ENCODE results near the gene RANBP17. TPM values are rescaled to one million over a fixed set of nuclear protein-coding genes. Genes with fewer than 3 reads are reported as not detected.

The RANBP17 gene
- total RNA-seq, 4 donors from 2014 or later: 0.55 to 3.0 (median 1.5) TPM

DNA sequence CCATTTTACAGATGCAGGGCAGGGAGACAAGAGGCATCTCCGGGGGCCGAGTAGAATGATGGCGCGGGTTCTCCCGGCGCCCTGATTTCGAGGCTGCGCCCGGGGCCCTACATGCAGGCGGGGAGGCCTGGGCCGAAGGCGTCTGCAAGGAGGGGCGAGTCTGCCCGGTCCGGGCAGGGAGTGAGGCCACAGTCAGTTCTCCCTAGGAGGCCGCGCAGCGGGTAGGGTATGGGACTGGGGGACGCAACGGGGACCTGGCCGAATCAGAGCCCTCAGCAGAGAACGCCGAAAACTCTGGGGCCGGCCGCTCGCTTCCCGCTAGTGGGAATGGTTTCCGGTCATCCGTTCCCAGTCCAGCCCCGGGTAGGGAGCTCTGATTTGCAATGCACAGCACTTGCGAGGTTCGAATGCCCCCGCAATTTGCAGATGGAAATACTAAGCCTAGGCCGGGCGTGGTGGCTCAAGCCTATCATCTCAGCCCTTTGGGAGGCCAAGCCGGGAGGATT is 453.6 kb downstream of the RANBP17 start:
- Histone ChIP-seq H3K27ac (no peak overlapping the region), H3K4me3 (peak overlapping the region; percentile 22), H3K27me3 (peaks cover 98% of the 10 kb centered on the region), H3K9me3 (no peaks in the 10 kb centered on the region), H3K4me1 (peaks cover 62% of the 10 kb centered on the region), H3K36me3 (no peaks in the 10 kb centered on the region)
- TF ChIP-seq POLR2A (IDR thresholded peaks at IDR 0.05) (no peak), POLR2AphosphoS5 (IDR thresholded peaks at IDR 0.05) (no peak), EP300 (IDR thresholded peaks at IDR 0.05) (no peak)
- TF ChIP-seq, protein P1, sequence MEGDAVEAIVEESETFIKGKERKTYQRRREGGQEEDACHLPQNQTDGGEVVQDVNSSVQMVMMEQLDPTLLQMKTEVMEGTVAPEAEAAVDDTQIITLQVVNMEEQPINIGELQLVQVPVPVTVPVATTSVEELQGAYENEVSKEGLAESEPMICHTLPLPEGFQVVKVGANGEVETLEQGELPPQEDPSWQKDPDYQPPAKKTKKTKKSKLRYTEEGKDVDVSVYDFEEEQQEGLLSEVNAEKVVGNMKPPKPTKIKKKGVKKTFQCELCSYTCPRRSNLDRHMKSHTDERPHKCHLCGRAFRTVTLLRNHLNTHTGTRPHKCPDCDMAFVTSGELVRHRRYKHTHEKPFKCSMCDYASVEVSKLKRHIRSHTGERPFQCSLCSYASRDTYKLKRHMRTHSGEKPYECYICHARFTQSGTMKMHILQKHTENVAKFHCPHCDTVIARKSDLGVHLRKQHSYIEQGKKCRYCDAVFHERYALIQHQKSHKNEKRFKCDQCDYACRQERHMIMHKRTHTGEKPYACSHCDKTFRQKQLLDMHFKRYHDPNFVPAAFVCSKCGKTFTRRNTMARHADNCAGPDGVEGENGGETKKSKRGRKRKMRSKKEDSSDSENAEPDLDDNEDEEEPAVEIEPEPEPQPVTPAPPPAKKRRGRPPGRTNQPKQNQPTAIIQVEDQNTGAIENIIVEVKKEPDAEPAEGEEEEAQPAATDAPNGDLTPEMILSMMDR (IDR thresholded peaks at IDR 0.05): no peak
- 12% methylated on average over 20 of the region's 36 CpGs for WGBS
- peak in 1 of 2 donors; percentile 73 for DNase-seq (ENCODE audit: low spot score in 2 of 2)

GRCh38 chr5:171315925-171316257 is 454.1 kb downstream of the RANBP17 start:
- H3K27ac ChIP-seq: no peak overlapping the region
- peaks cover 98% of the 10 kb centered on the region for H3K27me3 ChIP-seq
- peaks cover 58% of the 10 kb centered on the region for H3K4me1 ChIP-seq
- H3K9me3 ChIP-seq: no peaks in the 10 kb centered on the region
- 12% methylated on average over 20 of the region's 20 CpGs for WGBS
- no peak for DNase-seq (ENCODE audit: low spot score in 2 of 2)
- peak overlapping the region; percentile 12 for H3K4me3 ChIP-seq
- TF ChIP-seq POLR2A (IDR thresholded peaks at IDR 0.05) (no peak), EP300 (IDR thresholded peaks at IDR 0.05) (no peak), POLR2AphosphoS5 (IDR thresholded peaks at IDR 0.05) (no peak)
- TF ChIP-seq, protein P1 (IDR thresholded peaks at IDR 0.05): no peak
- no peaks in the 10 kb centered on the region for H3K36me3 ChIP-seq

DNA sequence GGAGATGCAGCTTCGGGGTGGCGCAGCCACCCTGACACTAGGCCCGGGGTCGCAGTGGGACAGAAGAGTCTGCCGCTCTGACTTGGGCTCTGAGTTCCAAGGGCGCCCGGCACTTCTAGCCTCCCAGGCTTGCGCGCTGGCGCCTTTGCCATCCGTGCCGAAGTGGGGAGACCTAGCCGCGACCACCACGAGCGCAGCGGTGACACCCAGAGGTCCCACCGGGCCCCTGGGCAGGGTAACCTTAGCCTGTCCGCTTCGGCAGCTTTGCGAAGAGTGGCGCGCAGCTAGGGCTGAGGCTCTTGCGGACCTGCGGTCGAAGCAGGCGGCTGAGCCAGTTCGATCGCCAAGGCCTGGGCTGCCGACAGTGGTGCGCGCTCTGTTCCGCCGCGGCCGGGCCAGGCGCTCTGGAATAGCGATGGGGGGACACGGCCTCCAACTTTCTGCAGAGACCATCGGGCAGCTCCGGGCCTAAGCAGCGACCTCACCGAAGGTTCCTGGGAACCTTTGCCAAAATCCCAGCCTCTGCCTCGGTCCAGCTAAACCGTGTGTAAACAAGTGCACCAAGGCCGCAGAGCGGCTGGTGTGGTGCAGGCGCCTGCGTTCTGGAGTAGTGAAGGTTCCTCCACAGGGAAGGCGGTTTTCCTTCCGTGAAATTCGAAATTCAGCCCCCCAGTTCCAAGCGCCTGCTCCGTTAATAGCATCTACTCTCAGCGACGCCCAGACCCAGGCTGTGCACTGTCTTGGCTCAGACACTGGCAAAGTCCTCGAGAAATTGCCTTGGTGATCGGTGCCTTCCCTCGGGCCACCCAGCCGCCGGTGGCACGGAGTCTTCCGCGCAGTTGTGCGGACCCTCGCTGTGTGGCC is 454.7 kb downstream of the RANBP17 start:
- peaks cover 98% of the 10 kb centered on the region for H3K27me3 ChIP-seq
- TF ChIP-seq, protein P1 (IDR thresholded peaks at IDR 0.05): no peak
- TF ChIP-seq POLR2AphosphoS5 (IDR thresholded peaks at IDR 0.05) (no peak), EP300 (IDR thresholded peaks at IDR 0.05) (no peak), POLR2A (IDR thresholded peaks at IDR 0.05) (no peak)
- peak overlapping the region; percentile 12 for H3K4me3 ChIP-seq
- H3K9me3 ChIP-seq: no peaks in the 10 kb centered on the region
- H3K36me3 ChIP-seq: no peaks in the 10 kb centered on the region
- H3K4me1 ChIP-seq: peaks cover 52% of the 10 kb centered on the region
- H3K27ac ChIP-seq: no peak overlapping the region
- peak in 1 of 2 donors; percentile 72 for DNase-seq (ENCODE audit: low spot score in 2 of 2)
- WGBS: 8% methylated on average over 26 of the region's 66 CpGs

- Histone ChIP-seq H3K27me3 (peaks cover 97% of the 10 kb centered on the region), H3K9me3 (no peaks in the 10 kb centered on the region), H3K27ac (no peak overlapping the region), H3K4me3 (no peak overlapping the region), H3K36me3 (no peaks in the 10 kb centered on the region), H3K4me1 (peaks cover 44% of the 10 kb centered on the region)
- 12% methylated on average over 11 of the region's 11 CpGs for WGBS
- DNase-seq (ENCODE audit: low spot score in 2 of 2): no peak
- TF ChIP-seq EP300 (IDR thresholded peaks at IDR 0.05) (no peak), POLR2A (IDR thresholded peaks at IDR 0.05) (no peak), POLR2AphosphoS5 (IDR thresholded peaks at IDR 0.05) (no peak)
- TF ChIP-seq, protein P1 (IDR thresholded peaks at IDR 0.05): no peak
Measured at GRCh38 chr5:171317230-171317629, 455.4 kb downstream of the RANBP17 start.

GRCh38 chr5:171318026-171318425 is 456.2 kb downstream of the RANBP17 start:
- no peaks in the 10 kb centered on the region for H3K36me3 ChIP-seq
- TF ChIP-seq POLR2AphosphoS5 (IDR thresholded peaks at IDR 0.05) (no peak), EP300 (IDR thresholded peaks at IDR 0.05) (no peak), POLR2A (IDR thresholded peaks at IDR 0.05) (no peak)
- TF ChIP-seq, protein P1 (IDR thresholded peaks at IDR 0.05): no peak
- no peaks in the 10 kb centered on the region for H3K9me3 ChIP-seq
- peaks cover 96% of the 10 kb centered on the region for H3K27me3 ChIP-seq
- WGBS: 0% methylated on average over 1 of the region's 9 CpGs
- no peak overlapping the region for H3K27ac ChIP-seq
- H3K4me1 ChIP-seq: peaks cover 36% of the 10 kb centered on the region
- H3K4me3 ChIP-seq: no peak overlapping the region
- DNase-seq (ENCODE audit: low spot score in 2 of 2): no peak
